HG02973 (cell line): Measurements from ENCODE around the gene FANCL.
"Not testable (repeated sequence)": the region's sequence is repeated elsewhere in the genome, so short reads cannot be mapped to it uniquely, and the experiment has no call there.

Experiments
- ATAC-seq: cut with Tn5 transposase; IDR thresholded peaks from one replicate; pipeline ENCODE4 v1.9.1; 2021; ENCODE audit warnings: moderate library complexity; ENCODE audit not compliant: unreplicated experiment

FANCL gene

DNA sequence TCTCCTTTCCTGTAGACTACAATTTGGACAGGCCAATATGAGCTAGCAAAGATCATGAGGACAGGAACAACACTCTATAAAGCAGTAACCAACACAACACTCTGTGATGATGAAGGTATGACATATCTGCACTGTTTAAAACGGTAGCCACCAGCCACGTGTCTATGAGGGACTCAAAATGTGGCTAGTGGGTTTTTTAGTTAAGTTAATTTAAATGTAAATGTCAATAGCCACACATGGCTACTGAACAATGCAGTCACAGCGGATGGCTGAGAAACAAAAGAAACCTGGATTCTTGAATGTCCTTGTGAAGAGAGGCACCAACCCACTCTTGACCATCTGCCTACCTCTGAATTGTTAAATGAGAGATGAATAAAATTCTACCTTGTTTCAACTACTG is 33.9 kb downstream of the FANCL start:
- ATAC-seq, result no peak

DNA sequence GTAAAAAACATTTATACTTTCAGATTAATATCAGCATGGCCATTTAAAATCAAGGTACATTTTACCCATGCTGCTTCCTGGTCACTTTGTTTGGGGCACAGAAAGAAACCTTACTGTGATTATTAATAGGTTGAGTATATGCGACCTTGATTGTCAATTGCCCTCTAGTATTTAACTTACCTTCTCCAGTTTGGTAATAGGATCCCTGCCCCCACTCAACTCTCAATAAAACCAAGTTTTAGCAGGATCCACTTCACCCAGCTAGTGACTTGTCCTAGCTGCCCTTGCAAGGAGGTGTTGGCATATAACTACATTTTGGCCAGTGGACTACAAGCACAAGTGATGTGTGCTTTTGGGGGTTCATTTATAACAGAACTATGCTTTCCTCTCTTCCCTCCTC is 34.3 kb downstream of the FANCL start:
- ATAC-seq, result no peak

DNA sequence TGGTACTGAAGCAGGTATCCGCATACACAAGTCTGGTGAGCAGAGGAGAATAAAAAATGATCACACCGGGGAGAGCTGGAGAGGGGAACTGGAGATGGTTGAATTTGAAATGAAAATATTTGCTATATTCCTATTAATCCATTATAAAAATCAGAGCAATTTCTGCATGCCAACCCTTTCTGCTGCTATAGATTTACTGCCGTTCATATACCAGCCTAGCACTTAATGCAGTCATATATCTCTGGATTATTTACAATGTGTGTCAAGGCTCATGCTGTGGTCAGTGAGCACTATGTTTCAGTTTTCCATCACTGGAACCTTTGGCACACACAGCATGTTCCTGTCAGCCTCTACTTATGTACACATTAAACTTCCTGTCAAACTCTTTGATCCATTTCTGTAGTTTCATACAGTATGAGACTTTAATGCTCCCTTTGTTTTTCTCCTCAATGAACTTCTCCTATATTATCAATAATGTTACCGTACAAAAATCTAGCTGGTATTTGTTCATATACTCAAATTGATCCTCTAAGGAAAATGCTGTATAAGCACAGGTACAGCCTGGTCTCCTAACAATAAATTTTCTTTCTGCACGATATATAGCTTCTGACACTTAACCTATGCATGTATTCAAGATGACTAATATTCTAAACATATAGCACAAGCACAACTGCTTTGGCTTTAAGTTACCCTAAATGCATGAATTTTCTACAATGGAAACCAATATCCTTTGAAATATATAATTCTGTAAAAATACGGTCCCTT is 36.7 kb downstream of the FANCL start:
- no peak for ATAC-seq

DNA sequence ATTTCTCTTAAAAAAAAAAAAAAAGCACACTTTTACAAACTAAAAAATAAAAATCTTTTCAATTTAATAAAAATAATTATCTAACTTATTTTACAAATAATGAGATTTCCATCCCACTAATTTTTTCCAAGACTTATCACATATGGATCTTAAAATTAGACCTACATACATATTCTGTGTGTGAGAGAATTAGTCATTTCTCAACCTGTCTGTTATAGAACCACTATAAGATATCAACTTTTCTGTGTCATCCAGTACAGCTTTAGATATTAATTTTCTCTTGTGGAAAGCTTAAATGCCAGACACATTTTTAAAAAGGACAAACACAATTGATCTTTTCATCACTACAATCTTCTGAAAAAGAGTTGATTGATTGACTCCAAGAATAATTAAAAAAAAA is 38.1 kb downstream of the FANCL start:
- no peak for ATAC-seq

DNA sequence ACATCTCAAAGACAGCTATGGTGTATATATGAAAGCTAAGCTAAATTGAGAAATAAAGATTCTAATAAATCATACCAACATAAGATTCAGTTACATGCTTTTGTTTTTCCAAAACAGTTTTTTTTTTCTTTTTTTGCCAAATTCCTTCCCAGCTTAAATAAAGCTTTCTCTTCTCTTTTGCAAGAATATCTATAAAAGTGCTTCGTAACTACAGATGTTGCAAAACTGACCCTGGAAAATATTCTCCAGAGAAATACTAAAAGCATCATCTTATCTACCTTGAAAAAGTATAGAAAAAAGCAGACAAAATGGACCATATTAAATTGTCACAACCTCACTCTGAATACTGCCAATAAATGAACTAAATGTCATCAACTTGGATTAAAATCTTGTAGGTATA is 38.7 kb downstream of the FANCL start:
- ATAC-seq, result no peak

DNA sequence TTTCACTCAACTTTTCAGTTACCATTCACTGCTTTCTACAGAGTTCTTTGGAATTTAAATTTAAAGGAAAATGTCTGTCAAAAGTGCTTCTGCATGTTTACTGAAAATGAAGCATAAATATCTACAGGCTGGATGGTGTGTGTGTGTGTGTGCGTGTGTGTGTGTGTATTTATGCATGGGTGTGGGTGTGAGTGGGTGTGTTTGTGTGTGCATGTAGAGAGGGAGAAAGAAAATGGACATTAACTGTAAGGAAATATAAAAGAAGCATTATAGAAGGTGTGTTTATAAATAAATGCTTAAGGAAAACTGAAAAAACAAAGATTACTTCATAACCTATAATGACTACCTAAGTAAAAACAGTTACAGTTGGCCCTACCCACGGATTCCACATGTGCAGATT is 43.2 kb downstream of the FANCL start:
- no peak for ATAC-seq

DNA sequence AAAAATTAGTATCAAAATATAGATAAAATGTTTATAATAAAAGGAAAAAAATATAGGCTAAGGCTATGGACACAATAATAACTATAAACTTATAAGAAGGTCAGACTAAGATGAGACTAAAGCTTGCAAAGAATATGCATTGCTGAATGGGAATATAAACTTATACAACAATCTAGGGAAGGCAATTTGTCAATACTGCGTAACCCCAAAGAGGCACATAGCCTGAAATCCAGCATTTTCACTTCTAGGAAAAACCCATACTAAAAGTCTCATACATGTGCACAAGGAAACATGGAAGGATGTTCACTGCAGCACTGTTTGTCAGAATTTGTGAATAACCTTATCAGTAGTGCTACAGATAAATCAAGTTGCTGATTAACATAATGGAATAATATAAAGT is 45.5 kb downstream of the FANCL start:
- no peak for ATAC-seq

DNA sequence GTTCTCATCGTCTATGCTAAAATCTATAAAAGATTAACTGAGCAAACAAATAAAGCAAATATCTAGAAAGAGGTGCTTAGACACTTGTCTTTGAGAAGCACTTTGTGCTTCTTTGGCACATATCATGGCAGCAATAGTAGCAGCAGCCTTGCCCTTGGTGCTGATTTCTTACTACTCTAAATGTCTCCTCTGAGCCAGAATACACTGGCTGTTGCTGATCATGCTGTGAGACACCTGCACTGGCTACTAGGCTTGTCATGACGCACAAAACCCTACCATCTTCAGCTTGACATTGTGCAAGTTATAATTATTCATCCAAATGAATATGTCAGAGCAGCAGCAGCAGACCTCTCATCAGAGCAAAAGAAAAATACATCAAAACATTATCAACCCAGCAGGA is 46.7 kb downstream of the FANCL start:
- no peak for ATAC-seq

DNA sequence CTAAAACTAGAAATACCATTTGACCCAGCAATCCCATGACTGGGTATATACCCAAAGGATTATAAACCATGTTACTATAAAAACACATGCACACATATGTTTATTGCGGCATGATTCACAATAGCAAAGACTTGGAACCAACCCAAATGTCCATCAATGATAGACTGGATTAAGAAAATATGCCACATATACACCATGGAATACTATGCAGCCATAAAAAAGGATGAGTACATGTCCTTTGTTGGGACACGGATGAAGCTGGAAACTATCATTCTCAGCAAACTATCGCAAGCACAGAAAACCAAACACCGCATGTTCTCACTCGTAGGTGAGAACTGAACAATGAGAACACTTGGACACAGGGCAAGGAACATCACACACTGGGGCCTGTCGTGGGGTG is 54.1 kb downstream of the FANCL start:
- not testable (repeated sequence) for ATAC-seq

DNA sequence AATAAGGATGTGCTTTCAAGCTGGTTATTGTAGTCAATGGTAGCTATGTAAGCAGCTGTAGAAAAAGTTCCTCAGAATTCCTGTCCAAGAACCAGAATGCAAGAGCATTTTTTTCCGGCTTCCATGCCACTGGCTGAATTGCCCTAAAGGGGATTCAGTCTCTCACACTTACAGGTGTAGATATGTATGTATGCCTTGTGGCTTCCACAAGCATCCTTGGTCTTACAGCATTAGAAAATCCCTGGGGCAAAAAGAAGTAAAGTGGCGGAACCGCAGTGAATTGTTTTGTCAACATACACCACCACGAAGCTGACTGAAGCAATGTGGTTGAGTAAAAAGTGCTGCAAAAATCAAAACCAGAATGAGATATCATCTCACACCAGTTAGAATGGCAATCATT is 54.6 kb downstream of the FANCL start:
- no peak for ATAC-seq

DNA sequence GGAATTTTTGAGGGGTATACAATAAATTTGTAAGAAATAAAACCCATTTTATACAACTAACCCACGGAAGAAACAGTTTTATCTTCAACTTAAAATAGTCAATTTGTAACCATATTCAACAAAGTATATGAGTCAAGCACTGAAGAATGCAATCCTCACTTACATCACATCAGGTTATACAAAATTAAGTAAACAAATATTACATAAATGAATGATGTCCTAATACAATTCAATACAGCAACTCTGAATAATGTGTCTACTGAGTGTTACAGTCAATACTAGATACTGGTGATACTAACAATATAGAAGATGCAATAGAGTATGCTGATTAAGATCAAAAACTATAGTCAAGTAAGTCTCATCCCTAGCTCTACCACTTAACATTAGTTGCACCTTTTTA is 58.6 kb downstream of the FANCL start:
- no peak for ATAC-seq

DNA sequence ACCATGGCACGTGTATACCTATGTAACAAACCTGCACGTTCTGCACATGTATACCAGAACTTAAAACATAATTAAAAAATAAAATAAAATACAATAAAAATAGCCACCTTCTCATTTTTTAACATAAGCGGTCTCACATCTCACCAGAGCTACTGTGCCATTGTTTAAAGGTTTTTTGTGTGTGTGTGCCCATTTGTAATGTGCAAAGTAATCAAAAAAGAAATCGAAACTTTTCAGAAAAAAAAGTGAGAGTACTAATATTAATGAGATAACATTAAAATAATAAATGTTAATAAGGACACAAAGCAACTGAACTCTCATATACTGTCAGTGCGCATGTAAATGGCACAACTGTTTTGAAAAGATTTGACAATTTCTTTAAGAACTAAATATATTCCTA is 60.5 kb downstream of the FANCL start:
- no peak for ATAC-seq

DNA sequence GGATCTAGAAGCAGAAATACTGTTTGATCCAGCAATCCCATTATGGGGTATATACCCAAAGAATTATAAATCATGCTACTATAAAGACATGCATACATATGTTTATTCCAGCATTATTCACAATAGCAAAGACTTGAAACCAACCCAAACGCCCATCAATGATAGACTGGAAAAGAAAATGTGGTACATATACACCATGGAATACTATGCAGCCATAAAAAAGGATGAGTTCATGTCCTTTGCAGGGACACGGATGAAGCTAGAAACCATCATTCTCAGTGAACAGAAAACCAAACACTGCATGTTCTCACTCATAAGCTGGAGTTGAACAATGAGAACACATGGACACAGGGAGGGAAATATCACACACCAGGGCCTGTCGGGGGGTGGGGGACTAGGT is 61.0 kb downstream of the FANCL start:
- ATAC-seq, result not testable (repeated sequence)

DNA sequence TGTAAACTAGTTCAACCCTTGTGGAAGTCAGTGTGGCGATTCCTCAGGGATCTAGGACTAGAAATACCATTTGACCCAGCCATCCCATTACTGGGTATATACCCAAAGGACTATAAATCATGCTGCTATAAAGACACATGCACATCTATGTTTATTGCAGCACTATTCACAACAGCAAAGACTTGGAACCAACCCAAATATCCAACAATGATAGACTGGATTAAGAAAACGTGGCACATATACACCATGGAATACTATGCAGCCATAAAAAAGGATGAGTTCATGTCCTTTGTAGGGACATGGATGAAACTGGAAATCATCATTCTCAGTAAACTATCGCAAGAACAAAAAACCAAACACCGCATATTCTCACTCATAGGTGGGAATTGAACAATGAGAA is 63.9 kb downstream of the FANCL start:
- not testable (repeated sequence) for ATAC-seq

DNA sequence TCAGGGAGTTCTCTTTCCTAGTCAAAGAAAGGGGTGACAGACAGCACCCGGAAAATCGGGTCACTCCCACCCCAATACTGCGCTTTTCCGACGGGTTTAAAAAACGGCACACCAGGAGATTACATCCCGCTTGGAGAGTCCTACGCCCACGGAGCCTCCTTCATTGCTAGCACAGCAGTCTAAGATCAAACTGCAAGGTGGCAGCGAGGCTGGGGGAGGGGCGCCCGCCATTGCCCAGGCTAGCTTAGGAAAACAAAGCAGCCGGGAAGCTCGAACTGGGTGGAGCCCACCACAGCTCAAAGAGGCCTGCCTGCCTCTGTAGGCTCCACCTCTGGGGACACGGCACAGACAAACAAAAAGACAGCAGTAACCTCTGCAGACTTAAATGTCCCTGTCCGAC is 69.3 kb downstream of the FANCL start:
- ATAC-seq, result not testable (repeated sequence)

DNA sequence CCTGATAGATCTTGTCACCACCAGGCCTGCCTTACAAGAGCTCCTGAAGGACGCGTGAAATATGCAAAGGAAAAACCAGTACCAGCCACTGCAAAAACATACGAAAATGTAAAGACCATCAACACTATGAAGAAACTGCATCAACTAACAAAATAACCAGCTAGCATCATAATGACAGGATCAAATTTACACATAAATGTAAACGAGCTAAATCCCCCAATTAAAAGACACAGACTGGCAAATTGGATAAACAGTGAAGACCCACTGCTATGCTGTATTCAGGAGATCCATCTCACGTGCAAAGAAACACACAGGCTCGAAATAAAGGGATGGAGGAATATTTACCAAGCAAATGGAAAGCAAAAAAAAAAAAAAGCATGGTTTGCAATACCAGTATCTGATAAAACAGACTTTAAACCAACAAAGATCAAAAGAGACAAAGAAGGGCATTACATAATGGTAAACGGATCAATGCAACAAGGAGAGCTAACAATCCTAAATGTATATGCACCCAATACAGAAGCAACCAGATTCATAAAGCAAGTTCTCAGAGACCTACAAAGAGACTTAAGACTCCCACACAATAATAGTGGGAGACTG is 70.7 kb downstream of the FANCL start:
- not testable (repeated sequence) for ATAC-seq

DNA sequence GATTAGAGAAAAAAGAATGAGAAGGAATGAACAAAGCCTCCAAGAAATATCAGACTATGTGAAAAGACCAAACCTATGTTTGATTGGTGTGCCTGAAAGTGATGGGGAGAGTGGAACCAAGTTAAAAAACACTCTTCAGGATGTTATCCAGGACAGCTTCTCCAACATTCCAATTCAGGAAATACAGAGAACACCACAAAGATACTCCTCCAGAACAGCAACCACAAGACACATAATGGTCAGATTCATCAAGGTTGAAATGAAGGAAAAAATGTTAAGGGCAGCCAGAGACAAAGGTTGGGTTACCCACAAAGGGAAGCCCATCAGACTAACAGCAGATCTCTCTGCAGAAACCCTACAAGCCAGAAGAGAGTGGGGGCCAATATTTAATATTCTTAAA is 71.3 kb downstream of the FANCL start:
- not testable (repeated sequence) for ATAC-seq

DNA sequence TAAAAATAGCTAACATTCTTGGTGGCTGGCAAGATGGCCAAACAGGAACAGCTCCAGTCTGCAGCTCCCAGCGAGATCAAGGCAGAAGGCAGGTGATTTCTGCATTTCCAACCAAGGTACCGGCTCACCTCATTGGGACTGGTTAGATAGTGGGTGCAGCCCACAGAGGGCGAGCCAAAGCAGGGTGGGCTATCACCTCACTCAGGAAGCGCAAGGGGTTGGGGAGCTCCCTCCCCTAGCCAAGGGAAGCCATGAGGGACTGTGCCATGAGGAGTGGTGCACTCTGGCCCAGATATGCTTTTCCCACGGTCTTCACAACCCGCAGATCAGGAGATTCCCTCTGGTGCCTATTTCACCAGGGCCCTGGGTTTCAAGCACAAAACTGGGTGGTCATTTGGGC is 73.0 kb downstream of the FANCL start:
- ATAC-seq, result not testable (repeated sequence)

DNA sequence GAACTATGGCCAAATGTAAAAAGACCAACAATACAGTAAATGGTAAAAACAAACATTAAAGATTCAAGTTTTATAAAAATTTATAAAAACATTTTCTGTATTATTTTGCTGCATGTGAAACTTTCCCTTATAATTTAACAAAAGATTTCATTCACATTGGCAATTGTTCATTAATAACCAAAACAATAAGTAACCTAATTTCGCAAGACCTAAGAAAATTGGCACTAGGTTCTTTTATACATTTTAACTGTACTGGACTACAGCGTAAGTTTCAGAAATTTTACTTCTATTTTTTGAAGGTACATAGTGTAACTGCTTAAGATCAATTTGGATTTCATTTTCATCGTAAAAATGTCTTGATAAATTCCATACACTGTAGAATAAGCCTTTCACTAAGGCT is 77.2 kb downstream of the FANCL start:
- ATAC-seq, result no peak

DNA sequence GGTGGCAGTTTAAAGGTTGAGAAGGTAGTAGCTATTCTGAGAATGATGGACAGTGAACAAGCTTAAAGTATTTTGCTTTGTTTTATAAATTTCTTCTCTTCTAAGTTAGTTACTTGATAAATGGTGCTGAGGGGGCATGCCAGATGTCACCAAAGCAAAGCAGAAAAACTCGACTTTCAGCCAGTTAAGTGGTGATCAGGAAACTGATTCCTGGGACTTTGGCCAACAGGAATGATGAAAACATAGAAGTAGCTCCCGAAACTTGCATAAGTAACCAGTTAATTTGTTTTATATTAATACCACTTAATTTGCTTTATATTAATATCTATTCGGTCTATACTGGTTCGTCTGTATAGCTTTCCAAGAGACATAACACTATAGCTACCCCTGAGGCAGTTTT is 82.6 kb downstream of the FANCL start:
- ATAC-seq, result no peak

DNA sequence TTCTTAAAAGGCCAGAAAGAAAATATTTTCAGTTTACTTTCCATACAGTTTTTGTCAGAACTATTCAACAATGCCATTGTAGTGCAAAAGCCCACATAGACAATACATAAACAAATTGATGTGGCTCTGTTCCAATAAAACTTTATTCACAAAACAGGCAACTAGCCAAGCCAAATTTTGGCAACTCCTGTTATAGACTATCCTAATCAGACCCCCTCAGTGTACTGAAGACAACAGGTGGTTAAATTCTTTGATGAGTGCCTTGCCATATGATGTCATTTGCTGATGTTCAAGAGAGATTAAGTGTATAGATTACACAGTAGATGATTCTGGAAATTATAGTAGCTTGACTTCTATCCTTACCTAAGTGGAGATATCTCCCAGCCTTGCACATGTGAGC is 83.4 kb downstream of the FANCL start:
- no peak for ATAC-seq

DNA sequence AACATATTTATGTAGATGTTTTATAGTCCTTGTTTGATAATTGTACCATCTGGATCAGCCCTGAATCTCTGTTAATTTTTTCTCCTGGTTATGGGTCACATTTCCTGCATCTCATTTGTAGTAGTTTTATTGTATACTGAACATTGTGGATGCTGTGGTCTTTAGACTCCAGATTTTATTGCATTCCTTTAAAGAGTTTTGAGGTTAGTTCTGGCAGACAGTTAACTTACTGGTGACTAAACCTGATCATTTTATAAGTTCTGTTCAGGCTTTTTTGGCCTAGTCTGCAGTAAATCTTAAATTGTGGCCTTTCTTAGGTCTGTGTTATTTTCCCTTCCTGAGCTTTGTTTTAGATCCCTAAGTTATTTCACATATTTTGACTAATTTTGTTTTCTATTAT is 84.3 kb downstream of the FANCL start:
- no peak for ATAC-seq
